Brain microvascular endothelial cell (primary cell): Measurements from ENCODE around the gene IL1F10.
A peak's percentile ranks its signal among the peaks of the same experiment; 100 is the strongest.

Source experiments
- DNase-seq: peaks from one replicate; pipeline ENCODE4 v3.0.0-alpha.2; 2020
- H3K27ac ChIP-seq: fragments of 250-450 bp; sonication (Bioruptor Pico); 2 replicates; pipeline ENCODE4 v1.5.1; 2020; ENCODE audit warnings: mild to moderate bottlenecking, moderate library complexity
- H3K27me3 ChIP-seq: fragments of 250-450 bp; sonication (Bioruptor Pico); replicated peaks from 2 replicates; pipeline ENCODE4 v1.5.1; 2020; ENCODE audit warnings: mild to moderate bottlenecking
- H3K36me3 ChIP-seq: fragments of 250-450 bp; sonication (Bioruptor Pico); replicated peaks from 2 replicates; pipeline ENCODE4 v1.5.1; 2020; ENCODE audit warnings: mild to moderate bottlenecking
- H3K4me3 ChIP-seq: 2 replicates; pipeline ENCODE4 v1.5.1; 2011; ENCODE audit warnings: low read depth, mild to moderate bottlenecking, control low read depth, low read length, moderate library complexity
- in situ Hi-C: cut with HindIII; loops from 2 replicates; pipeline ENCODE4 v1.10.0; 2017; ENCODE audit warnings: low sequenced_read_pairs, low pct_ligation_motif_present
- TF ChIP-seq, protein P1 (sequence below): IDR thresholded peaks from 2 replicates; pipeline ENCODE4 v1.5.1; 2011; ENCODE audit warnings: low read depth, mild to moderate bottlenecking, moderate library complexity, low read length, control low read depth, inconsistent platforms; ENCODE audit errors: missing control alignments

Gene IL1F10

DNA sequence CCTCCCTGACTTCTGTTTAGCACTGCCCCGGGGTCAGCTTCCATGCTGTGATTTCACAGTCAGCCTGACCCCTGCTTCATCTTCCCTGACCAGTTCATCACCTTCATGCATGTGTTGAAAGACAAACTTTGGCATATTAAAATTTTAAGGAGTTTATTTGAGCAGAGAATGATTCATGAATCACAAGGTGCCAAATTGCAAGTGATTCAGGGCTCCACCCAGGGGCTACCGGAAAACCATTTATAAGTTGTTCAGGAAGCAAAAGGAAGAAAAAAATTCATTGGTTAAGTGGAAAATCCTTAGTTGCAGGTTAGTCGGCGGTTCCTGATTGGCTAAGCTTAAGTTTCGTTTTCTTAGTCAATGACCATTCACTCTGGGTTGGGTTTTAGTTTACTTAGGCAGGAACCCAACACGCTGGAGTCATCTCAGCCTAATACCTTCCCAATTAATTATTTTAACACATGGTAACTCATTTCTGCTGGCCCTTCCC lies 10.6 kb downstream of the IL1F10 start:
- Histone ChIP-seq H3K27me3 (peaks cover 6% of the 10 kb centered on the region), H3K27ac (no peak overlapping the region), H3K4me3 (no peak overlapping the region), H3K36me3 (no peaks in the 10 kb centered on the region)
- in situ Hi-C loops: no loop called here
- TF ChIP-seq, protein P1, sequence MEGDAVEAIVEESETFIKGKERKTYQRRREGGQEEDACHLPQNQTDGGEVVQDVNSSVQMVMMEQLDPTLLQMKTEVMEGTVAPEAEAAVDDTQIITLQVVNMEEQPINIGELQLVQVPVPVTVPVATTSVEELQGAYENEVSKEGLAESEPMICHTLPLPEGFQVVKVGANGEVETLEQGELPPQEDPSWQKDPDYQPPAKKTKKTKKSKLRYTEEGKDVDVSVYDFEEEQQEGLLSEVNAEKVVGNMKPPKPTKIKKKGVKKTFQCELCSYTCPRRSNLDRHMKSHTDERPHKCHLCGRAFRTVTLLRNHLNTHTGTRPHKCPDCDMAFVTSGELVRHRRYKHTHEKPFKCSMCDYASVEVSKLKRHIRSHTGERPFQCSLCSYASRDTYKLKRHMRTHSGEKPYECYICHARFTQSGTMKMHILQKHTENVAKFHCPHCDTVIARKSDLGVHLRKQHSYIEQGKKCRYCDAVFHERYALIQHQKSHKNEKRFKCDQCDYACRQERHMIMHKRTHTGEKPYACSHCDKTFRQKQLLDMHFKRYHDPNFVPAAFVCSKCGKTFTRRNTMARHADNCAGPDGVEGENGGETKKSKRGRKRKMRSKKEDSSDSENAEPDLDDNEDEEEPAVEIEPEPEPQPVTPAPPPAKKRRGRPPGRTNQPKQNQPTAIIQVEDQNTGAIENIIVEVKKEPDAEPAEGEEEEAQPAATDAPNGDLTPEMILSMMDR: no peak
- peak; percentile 16 for DNase-seq

DNA sequence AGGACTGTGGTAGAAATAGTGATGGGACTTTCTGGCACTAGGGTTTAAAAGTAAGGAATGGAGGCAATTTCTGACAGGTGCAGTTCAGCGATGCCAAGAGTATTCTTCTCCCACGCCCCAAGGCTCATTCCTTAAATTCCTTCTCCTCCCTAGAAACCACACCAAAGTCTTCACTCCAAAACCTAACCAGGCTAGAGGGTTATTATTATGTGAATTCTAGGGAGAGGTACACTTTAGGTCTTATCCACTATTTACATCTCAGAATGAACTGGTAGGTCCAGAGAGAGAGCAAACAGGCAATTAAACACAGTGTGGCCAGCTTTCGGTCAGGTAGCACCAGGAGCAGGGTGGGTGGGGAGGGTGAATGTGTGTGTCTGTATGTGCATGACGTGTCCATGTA lies 11.4 kb downstream of the IL1F10 start:
- H3K36me3 ChIP-seq: no peaks in the 10 kb centered on the region

DNA sequence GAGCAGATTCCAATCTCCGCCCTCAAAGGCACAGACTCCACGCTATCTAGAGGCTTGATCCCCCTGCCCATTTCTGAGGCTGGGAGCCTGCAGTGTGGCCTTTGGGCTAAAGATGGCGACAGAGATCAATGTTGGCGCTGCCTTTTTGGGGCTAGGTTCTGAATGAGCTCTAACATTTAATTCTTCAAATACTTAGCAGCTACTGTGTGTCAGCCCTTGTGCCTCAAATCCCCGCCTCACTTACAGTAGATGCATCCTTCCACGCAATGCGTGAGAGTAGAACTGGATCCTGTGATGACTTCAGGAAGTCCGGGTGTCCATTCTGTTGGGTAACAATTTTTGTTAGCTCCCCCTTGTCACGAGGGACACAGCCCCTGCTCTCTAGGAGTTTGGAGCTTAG lies 12.4 kb downstream of the IL1F10 start:
- TF ChIP-seq, protein P1: peak; percentile 90
- H3K4me3 ChIP-seq: no peak overlapping the region
- H3K36me3 ChIP-seq: no peaks in the 10 kb centered on the region
- peak; percentile 21 for DNase-seq
- H3K27ac ChIP-seq: no peak overlapping the region
- peaks cover 6% of the 10 kb centered on the region for H3K27me3 ChIP-seq
- in situ Hi-C loops: no loop called here

More for the DNA sequence above, 11.4 kb downstream of the IL1F10 start:
- H3K27ac ChIP-seq: no peak overlapping the region
- TF ChIP-seq, protein P1: no peak
- DNase-seq: no peak
- peaks cover 6% of the 10 kb centered on the region for H3K27me3 ChIP-seq
- in situ Hi-C loops: no loop called here
- no peak overlapping the region for H3K4me3 ChIP-seq

DNA sequence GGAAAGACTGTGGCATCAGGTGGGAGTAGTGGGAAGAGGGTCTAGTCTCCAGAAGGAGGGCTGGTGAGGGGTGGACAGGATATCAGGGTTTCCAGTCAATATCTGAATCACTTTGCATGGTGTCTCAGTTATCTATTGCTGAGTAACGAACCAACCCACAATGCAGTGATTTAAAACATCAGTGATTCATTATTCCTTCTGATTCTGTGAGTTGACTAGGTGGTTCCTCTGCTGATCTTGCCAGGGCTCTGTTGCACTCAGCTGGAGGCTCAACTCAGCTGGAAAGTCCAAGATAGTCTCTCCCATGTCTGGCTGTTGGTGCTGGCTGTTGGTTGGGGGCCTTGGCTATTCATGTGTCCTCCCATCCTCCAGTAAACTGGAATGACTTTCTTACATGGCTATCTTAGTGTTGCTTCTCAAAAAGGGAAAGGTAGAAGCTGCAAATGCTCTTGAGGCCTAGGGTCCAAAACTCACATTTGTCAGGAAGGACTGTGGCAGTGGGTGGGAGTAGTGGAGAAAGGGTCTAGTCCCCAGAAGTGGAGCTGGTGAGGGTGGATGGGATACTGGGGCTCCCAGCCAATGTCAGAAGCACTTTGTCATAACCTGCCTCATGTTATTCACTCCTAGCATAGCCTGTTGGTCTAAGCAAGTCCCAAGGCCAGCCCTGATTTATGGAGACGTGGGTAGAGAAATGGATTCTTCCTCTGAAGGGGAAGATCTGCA lies 13.9 kb downstream of the IL1F10 start:
- in situ Hi-C loops: no loop called here
- H3K36me3 ChIP-seq: no peaks in the 10 kb centered on the region
- H3K27ac ChIP-seq: no peak overlapping the region
- TF ChIP-seq, protein P1: no peak
- no peak for DNase-seq
- H3K27me3 ChIP-seq: peaks cover 6% of the 10 kb centered on the region
- H3K4me3 ChIP-seq: no peak overlapping the region

DNA sequence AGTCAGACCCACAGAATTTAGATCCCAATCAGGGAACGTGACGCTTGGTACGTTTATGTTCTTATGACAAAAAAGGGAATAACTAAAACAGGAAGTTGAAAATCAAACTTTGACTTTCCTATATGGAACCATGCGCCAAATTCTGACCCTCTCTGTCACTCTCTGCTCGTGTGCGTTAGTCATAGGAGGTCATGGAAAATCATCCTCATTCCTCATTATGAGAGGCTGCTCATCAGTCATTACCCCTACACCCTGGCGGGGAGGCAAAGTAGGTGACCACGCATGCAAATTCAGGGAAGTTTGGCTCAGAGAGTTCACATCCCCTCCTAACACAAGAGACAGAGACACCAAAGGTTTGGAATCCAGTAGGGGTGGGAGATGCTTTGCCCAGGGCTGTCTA lies 15.5 kb downstream of the IL1F10 start:
- in situ Hi-C loops: no loop called here
- Histone ChIP-seq H3K4me3 (no peak overlapping the region), H3K27me3 (peaks cover 9% of the 10 kb centered on the region), H3K27ac (no peak overlapping the region), H3K36me3 (no peaks in the 10 kb centered on the region)
- TF ChIP-seq, protein P1: no peak
- no peak for DNase-seq
